Measurements from ENCODE around the gene RIPPLY1.

DNA sequence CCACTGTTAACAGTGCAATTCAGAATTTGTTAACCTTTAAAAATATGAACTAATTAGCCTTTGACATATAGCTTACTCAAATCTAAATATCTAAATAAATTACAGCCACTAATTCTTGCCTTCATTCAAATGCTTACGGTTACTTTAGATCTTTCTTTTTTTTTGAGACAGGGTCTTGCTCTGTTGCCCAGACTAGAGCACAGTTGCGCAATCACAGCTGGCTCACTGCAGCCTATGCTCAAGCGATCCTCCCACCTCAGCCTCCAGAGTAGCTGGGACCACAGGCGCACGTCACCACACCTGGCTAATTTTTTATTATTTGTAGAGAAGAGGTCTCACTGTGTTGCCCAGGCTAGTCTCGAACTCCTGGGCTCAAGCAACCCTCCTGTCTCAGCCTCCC is 48.1 kb upstream of the RIPPLY1 start:
- TF ChIP-seq GATA3 (IDR thresholded peaks at IDR 0.05; ENCODE audit: low read depth, low read length) (no peak), GATA2 (IDR thresholded peaks at IDR 0.05; ENCODE audit: low read depth, low read length) (no peak)
